Neural cell (in vitro differentiated cells): Measurements from ENCODE around the gene GSTM3. TPM values are rescaled to one million over a fixed set of nuclear protein-coding genes. Genes with fewer than 3 reads are reported as not detected.
"Not testable (repeated sequence)": the region's sequence is repeated elsewhere in the genome, so short reads cannot be mapped to it uniquely, and the experiment has no call there.

ENCODE experiments used
- H2AFZ ChIP-seq: fragments of 200-600, 300-800 bp; sonication (generic), shearing (Covaris generic); 2 replicates; pipeline ENCODE4 v1.6.0; 2014; ENCODE audit warnings: low read depth, mild to moderate bottlenecking, antibody characterized with exemption, low read length, moderate library complexity
- H3F3A ChIP-seq: fragments of 200-600 bp; shearing (Covaris generic); 2 replicates; pipeline ENCODE4 v1.6.1; 2016; ENCODE audit warnings: mild to moderate bottlenecking, moderate library complexity, mixed read lengths, antibody characterized with exemption, low read length; ENCODE audit not compliant: insufficient read depth, poor library complexity, severe bottlenecking
- H3K27ac ChIP-seq: fragments of 200-600, 300-800 bp; sonication (generic), shearing (Covaris generic); 2 replicates; pipeline ENCODE4 v1.5.1; 2014; ENCODE audit warnings: mild to moderate bottlenecking, low read length, moderate library complexity
- H3K27me3 ChIP-seq: fragments of 300-800, 200-600 bp; sonication (generic), shearing (Covaris generic); 2 replicates; pipeline ENCODE4 v1.6.0; 2014; ENCODE audit warnings: mild to moderate bottlenecking, low read depth, low read length, moderate library complexity; ENCODE audit not compliant: insufficient read depth
- H3K36me3 ChIP-seq: fragments of 300-800, 200-600 bp; sonication (generic), shearing (Covaris generic); 2 replicates; pipeline ENCODE4 v1.5.1; 2014; ENCODE audit warnings: mild to moderate bottlenecking, antibody characterized with exemption, low read length, moderate library complexity; ENCODE audit not compliant: insufficient read depth
- H3K4me2 ChIP-seq: fragments of 300-800, 200-600 bp; sonication (generic), shearing (Covaris generic); 2 replicates; pipeline ENCODE4 v1.6.0; 2014; ENCODE audit warnings: mild to moderate bottlenecking, low read length
- H3K4me3 ChIP-seq: fragments of 300-800, 200-600 bp; sonication (generic), shearing (Covaris generic); 2 replicates; pipeline ENCODE4 v1.5.1; 2014; ENCODE audit warnings: mild to moderate bottlenecking, low read length, moderate library complexity
- H3K79me2 ChIP-seq: fragments of 200-600 bp; shearing (Covaris generic); replicated peaks from 2 replicates; pipeline ENCODE4 v1.6.0; 2014; ENCODE audit warnings: mild to moderate bottlenecking, low read length, moderate library complexity; ENCODE audit not compliant: insufficient read depth
- H3K9ac ChIP-seq: fragments of 300-800, 200-600 bp; sonication (generic), shearing (Covaris generic); 2 replicates; pipeline ENCODE4 v1.6.1; 2016; ENCODE audit warnings: mild to moderate bottlenecking, low read length, mixed read lengths
- H3K9me2 ChIP-seq: fragments of 200-600 bp; shearing (Covaris generic); 2 replicates; pipeline ENCODE4 v1.6.1; 2016; ENCODE audit warnings: mild to moderate bottlenecking, low read length, mixed read lengths; ENCODE audit not compliant: insufficient read depth
- H3K9me3 ChIP-seq: fragments of 200-600, 300-800 bp; sonication (generic), shearing (Covaris generic); 2 replicates; pipeline ENCODE4 v1.6.1; 2016; ENCODE audit warnings: mild to moderate bottlenecking, mixed run types, low read length, moderate library complexity, mixed read lengths
- H4K20me1 ChIP-seq: fragments of 200-600 bp; shearing (Covaris generic); 2 replicates; pipeline ENCODE4 v1.6.1; 2016; ENCODE audit warnings: mild to moderate bottlenecking, mixed run types; ENCODE audit not compliant: insufficient read depth
- CTCF ChIP-seq: fragments of 450-650 bp; IDR thresholded peaks from 2 replicates; pipeline ENCODE4 v1.5.1; 2014; ENCODE audit warnings: antibody characterized with exemption, mild to moderate bottlenecking, moderate library complexity; ENCODE audit not compliant: poor library complexity, severe bottlenecking
- EP300 ChIP-seq: fragments of 450-650 bp; conservative IDR thresholded peaks from 2 replicates; pipeline ENCODE4 v1.6.1; 2014; ENCODE audit warnings: antibody characterized with exemption, mild to moderate bottlenecking, moderate library complexity; ENCODE audit not compliant: poor library complexity, severe bottlenecking
- EZH2 ChIP-seq: fragments of 200-600, 300-800 bp; shearing (Covaris generic), sonication (generic); IDR thresholded peaks from 2 replicates; pipeline ENCODE4 v1.6.1; 2014; ENCODE audit warnings: antibody characterized with exemption, low read length, borderline replicate concordance, mild to moderate bottlenecking; ENCODE audit not compliant: insufficient read depth, poor library complexity, severe bottlenecking
- MXI1 ChIP-seq: fragments of 450-650 bp; conservative IDR thresholded peaks from 2 replicates; pipeline ENCODE4 v1.6.1; 2014; ENCODE audit warnings: antibody characterized with exemption, mild to moderate bottlenecking; ENCODE audit not compliant: poor library complexity, severe bottlenecking
- POLR2AphosphoS5 ChIP-seq: IDR thresholded peaks from 2 replicates; pipeline ENCODE4 v1.6.1; 2012
- RAD21 ChIP-seq: fragments of 450-650 bp; conservative IDR thresholded peaks from 2 replicates; pipeline ENCODE4 v1.6.1; 2014; ENCODE audit warnings: antibody characterized with exemption, mild to moderate bottlenecking, moderate library complexity
- SMC3 ChIP-seq: fragments of 450-650 bp; conservative IDR thresholded peaks from 2 replicates; pipeline ENCODE4 v1.6.1; 2014; ENCODE audit warnings: antibody characterized with exemption, mild to moderate bottlenecking, moderate library complexity; ENCODE audit not compliant: poor library complexity
- TAF1 ChIP-seq: IDR thresholded peaks from 2 replicates; pipeline ENCODE4 v1.6.1; 2012; ENCODE audit warnings: low read depth
- polyA plus RNA-seq: library from polyadenylated mRNA; depleted of rRNA; stranded (reverse); fragments of >200 nt; gene quantifications from 2 replicates; pipeline ENCODE4 v1.2.3, GENCODE V29; 2014
- TF ChIP-seq, protein P1 (sequence below): IDR thresholded peaks from 2 replicates; pipeline ENCODE4 v1.6.1; 2012; ENCODE audit warnings: borderline replicate concordance

GSTM3 gene
- polyA plus RNA-seq, 1 donor from 2014 or later = 195 TPM

DNA sequence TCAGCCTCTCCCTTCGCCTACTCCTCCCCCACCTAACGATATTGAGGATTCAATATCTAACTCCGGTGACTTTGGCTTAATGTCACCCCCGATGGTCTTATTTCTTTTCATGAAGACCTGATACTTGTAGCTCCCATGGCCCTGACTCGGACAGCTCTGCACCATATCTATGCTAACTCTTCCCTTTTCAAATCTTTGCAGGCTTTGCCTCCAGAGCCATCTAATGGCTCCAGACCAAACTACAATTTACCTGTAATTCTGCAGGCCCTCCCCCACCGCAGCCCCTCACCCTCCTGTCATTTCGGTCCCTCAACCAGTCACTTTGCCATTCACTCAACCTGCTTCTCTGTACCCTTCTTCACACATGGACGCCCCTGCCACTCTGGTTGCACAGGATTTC is 36.7 kb downstream of the GSTM3 start:
- no peaks in the 10 kb centered on the region for H3F3A ChIP-seq
- H3K36me3 ChIP-seq = no peaks in the 10 kb centered on the region
- no peak overlapping the region for H3K4me2 ChIP-seq
- no peak overlapping the region for H2AFZ ChIP-seq
- no peaks in the 10 kb centered on the region for H3K79me2 ChIP-seq
- H3K27ac ChIP-seq = no peak overlapping the region
- H3K9me3 ChIP-seq = no peaks in the 10 kb centered on the region
- no peaks in the 10 kb centered on the region for H3K9me2 ChIP-seq
- H3K27me3 ChIP-seq = no peaks in the 10 kb centered on the region
- TF ChIP-seq EP300 (no peak), CTCF (no peak), SMC3 (no peak), POLR2AphosphoS5 (no peak), EZH2 (no peak), MXI1 (no peak), RAD21 (no peak), TAF1 (no peak)
- TF ChIP-seq, protein P1, sequence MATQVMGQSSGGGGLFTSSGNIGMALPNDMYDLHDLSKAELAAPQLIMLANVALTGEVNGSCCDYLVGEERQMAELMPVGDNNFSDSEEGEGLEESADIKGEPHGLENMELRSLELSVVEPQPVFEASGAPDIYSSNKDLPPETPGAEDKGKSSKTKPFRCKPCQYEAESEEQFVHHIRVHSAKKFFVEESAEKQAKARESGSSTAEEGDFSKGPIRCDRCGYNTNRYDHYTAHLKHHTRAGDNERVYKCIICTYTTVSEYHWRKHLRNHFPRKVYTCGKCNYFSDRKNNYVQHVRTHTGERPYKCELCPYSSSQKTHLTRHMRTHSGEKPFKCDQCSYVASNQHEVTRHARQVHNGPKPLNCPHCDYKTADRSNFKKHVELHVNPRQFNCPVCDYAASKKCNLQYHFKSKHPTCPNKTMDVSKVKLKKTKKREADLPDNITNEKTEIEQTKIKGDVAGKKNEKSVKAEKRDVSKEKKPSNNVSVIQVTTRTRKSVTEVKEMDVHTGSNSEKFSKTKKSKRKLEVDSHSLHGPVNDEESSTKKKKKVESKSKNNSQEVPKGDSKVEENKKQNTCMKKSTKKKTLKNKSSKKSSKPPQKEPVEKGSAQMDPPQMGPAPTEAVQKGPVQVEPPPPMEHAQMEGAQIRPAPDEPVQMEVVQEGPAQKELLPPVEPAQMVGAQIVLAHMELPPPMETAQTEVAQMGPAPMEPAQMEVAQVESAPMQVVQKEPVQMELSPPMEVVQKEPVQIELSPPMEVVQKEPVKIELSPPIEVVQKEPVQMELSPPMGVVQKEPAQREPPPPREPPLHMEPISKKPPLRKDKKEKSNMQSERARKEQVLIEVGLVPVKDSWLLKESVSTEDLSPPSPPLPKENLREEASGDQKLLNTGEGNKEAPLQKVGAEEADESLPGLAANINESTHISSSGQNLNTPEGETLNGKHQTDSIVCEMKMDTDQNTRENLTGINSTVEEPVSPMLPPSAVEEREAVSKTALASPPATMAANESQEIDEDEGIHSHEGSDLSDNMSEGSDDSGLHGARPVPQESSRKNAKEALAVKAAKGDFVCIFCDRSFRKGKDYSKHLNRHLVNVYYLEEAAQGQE = no peak
- H4K20me1 ChIP-seq = no peaks in the 10 kb centered on the region
- no peak overlapping the region for H3K9ac ChIP-seq
- H3K4me3 ChIP-seq = no peak overlapping the region

- H3K4me2 ChIP-seq, H3K27me3 ChIP-seq, H3K79me2 ChIP-seq, H3K4me3 ChIP-seq, H3K9ac ChIP-seq, H4K20me1 ChIP-seq, H3F3A ChIP-seq, H2AFZ ChIP-seq, H3K9me3 ChIP-seq, H3K9me2 ChIP-seq, H3K27ac ChIP-seq, H3K36me3 ChIP-seq: not testable (repeated sequence)
Observed at GRCh38 chr1:109702940-109703339, 37.9 kb downstream of the GSTM3 start.

DNA sequence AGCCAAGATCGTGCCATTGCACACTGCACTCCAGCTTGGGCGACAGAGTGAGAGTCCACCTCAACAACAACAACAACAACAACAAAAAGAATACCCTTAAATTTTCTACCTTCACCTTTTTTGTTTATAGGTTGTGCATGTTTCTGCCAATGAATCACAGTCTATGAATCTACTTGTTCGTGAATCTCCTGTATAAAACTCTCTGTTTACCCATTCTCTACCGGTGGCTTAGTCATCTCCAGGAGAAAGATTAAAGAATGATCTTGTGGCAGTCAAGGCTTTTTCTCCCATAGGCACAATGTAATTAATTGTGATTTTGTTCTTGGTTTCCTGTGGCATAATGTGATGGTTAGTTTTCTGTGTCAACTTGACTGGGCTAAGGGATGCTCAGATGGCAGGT is 43.0 kb downstream of the GSTM3 start:
- not testable (repeated sequence) for H3K79me2 ChIP-seq, H3K4me3 ChIP-seq, H3K27ac ChIP-seq, H3K36me3 ChIP-seq, H3K9ac ChIP-seq, H3K9me3 ChIP-seq, H3K9me2 ChIP-seq, H3K4me2 ChIP-seq, H3K27me3 ChIP-seq, H3F3A ChIP-seq, H4K20me1 ChIP-seq, H2AFZ ChIP-seq
